HG03103 (cell line): ENCODE results near the gene CDH23.

Experiments
- ATAC-seq: cut with Tn5 transposase; IDR thresholded peaks from one replicate; pipeline ENCODE4 v1.9.1; 2021; ENCODE audit warnings: low read depth; ENCODE audit not compliant: unreplicated experiment

Gene CDH23

DNA sequence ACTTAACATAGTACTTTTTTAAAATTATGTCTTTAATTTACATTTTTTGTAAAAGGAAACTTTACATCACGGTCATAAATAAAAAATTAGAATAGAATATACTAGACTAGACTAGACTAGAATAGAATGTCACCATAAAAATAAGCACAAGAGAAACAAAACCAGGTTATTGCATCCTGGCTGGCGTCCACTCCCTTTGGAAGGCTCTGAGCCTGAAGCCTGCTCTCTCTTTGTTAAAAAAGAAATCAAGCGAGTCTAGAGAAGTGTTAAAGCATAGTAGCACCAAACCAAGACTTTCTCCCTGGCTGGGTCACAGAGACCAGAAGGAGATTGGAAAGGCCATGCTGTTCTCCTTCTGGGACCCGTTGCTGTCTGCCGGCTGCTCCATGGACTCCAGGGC is 218.2 kb downstream of the CDH23 start:
- no peak for ATAC-seq

DNA sequence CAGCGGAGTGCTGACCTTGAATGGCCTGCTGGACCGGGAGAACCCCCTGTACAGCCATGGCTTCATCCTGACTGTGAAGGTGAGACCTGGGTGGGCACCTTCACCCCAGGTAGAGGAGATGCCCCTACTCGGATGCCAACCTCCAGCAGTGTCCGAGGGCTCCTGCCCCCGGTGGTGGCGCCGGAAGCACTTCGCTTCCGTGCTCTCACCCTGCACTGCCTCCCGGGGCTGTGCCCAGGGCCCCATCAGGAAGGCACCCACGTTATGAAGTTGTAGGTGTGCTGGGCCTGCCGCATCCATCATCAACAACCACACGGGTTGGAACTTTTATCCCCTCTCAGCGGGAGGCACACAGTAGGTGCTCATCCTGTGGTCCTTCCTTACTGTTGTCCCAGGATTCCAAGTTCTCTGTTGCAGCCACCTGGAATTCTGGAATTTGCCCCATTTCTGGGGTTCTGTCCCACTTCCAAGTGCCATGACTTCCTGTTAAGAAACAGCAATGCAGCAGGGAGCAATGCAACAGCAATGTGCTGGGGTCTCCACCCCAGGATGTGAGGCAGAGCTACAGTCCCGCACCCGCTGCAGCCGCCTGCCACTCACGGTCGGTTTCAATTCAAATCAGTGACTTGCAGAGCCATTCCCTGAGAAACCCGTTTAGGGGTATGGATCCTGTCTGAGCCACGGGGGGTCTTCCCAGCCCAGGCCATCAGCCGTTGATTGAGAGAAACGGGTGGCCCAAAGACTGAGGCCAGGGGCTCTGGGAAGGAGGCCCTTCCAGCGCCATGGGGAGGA is 219.0 kb downstream of the CDH23 start:
- no peak for ATAC-seq

DNA sequence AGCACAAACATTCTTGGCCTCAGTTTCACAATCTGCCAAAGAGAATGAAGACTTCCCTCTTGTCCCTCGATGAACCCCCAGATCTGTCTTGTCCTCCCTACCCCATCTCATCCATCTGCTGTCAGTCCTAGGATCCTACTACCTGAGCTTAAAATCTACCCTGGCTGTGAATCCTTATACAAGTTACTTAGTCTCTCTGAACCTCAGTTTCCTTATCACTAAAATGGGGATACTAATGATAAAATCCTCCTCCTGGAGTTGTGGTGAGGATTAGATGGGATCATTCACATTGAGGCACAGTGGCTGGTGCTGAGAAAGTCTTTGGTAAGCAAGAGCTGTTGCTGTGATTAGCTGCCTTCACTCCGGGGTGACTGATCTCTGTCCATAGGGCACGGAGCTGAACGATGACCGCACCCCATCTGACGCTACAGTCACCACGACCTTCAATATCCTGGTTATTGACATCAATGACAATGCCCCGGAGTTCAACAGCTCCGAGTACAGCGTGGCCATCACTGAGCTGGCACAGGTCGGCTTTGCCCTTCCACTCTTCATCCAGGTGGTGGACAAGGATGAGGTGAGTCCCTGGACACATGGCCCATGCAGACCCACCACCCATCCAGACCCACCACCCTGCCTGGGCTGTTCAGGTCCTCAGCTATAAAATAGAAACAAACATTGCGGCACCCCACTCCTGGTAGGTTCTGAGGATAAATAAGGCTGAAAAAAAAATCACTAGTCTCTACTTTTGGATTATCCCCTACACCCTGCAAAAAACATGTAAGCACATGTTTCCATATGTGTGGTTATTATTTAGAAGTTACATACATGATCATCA is 220.3 kb downstream of the CDH23 start:
- no peak for ATAC-seq

DNA sequence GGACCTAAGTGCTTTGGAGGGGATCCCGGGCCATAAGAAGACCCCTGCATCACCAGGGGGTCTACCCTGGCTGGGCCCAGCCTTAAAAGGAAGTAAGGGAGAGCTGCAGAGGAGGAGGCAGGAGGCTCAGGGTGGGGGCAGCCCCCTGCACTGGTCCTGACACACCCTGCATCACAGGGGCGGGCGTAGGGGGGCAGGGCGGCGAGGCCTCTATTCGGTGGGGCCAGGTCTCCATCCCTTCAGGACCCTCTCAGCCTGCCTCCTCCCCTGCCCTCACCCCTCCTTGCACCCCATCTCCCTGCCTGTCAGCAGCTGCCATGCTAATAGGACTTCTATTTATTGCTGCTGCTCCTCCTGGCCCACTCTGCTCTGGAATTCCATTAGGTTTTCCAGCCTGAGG is 221.5 kb downstream of the CDH23 start:
- no peak for ATAC-seq

GRCh38 chr10:71618598-71618997 is 221.9 kb downstream of the CDH23 start:
- ATAC-seq, result no peak

DNA sequence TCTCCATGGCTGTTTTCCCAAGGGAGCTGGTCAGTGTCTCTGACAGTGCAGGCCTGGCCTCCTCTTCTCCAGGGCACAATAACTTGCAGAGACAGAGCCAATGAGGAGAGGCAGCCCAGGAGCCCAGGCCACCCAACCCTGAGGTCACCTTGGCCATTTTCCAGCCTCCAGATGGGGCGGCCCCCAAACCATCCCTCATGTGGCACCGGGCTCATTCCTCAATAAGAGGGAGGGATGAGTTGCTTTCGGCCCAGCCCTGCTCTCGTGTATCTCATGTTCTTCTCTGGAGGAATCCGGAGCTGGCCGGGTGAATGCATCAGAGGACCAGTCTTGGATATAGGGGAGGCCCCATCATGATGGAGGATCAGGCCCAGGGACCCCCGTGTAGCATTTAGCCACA is 223.9 kb downstream of the CDH23 start:
- no peak for ATAC-seq

DNA sequence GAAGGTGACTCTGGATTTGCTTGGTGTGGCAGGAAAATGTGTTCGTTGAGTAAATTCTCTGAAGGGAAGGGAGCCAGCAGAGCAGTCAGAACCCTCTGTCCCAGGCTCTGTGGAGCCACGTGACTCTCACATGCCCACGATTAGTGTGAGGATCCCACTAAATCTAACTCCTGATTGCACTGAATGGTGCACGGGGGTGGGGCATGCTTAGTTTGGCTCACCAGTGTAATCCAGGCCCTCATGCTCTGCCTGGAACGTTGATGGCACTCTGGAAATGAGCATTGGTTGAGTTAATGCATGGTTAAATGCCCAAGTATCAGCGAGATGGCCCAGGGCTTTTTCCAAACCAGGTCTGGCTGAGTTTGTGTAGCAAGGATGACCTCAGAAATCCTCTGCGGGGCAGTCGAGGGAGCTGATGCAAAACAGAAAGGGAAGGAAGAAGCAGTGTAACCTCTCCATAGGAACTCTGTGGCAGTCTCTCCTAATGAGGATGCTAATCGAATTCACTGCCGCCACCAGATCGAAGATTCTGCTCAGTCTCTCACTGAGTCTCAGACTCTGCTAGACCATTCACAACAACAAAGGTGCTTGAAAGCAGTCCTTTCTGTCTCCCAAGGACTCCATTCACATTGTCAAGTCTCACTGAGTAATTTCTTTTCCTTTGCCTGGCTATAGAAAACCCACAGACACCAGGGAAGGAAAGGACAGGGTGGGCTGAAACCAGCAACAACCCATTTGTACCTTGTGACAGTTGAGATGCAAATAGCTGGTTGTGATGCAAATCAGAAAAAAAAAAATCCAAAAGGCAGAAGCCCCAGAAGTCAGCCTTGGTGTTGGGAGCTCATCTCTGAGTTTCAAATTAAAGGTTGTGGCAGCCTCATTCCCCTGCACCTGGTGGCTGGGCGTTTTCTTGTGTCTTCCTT is 224.8 kb downstream of the CDH23 start:
- no peak for ATAC-seq

DNA sequence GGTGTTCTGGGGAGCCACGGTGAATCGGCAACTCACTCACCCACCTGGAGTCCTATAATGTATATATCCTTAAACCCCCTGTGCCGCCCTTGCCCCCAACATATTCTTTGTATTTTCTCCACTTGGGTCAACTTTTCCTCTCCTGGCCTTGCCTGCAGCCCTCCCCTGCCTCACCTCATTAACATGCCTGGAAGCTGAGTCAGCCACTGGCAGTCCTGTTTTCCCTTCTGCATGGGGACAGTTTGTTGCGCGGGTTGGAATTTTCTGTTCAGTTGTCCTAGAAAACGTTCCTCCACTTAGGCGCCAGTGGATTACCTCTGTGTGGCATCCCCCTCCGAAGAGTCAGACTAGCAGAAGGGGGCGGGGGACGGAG is 225.4 kb downstream of the CDH23 start:
- no peak for ATAC-seq

GRCh38 chr10:71622616-71623015 is 225.9 kb downstream of the CDH23 start:
- ATAC-seq, result no peak

DNA sequence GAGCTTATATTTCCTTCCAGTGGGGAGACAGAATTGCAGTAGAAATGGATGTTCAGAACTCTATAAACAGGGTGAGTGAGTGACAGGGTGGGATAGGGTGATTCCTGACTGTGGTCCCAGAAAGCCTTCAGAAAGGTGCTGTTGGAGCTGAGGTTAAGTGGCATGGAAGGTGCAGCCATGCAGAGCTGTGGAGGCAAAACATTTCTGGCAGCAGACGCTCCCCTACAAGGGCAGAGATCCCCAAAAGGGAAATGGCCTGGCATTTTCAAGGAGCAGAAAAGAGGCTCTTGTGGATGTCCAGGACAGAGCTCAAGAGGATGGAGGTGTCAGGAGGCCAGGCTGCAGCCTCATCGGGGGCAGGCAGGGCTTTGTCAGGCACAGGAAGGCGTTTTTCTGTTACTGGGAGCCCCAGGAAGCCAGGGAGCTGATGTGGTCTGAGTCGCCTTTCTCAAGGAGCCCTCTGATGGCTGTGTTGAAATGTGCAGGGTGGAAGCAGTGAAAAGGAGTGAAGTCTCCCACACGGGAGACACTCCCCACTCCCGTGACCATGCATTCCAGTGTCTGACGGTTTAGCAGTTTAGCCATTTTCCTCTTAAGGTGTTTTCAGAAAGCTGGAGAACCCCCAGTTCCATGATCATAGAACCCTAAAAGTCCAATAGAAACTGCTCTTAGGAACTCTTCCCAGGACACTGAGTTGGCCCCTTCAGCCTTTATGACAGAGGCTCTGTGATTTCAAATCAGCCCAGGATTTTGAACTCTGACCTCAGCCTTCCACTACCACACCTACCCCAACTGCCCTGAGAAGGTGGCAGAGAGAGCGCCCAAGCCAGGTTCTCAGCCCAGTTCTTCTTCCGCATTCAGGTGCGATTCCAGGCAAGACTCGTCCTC is 226.6 kb downstream of the CDH23 start:
- no peak for ATAC-seq

DNA sequence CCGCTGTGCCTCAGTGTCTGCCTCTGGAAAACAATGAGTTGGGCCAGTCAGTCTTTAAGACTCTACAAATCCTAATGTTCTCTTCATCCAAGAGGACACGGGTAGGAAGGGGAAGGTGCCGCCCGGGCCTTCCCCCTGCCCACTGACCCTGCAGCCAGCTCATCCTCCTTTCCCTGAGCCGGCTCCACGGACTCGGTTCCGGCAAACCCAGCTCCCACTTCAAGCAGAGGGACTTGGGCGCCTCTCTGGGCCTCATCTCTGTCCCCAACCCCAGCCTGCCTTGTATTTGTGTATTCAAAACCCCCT is 227.2 kb downstream of the CDH23 start:
- no peak for ATAC-seq

GRCh38 chr10:71625445-71626175 is 228.9 kb downstream of the CDH23 start:
- ATAC-seq, result no peak

GRCh38 chr10:71627230-71627939 is 230.7 kb downstream of the CDH23 start:
- ATAC-seq, result no peak

- no peak for ATAC-seq
Measured at GRCh38 chr10:71627956-71628355, 231.2 kb downstream of the CDH23 start.

DNA sequence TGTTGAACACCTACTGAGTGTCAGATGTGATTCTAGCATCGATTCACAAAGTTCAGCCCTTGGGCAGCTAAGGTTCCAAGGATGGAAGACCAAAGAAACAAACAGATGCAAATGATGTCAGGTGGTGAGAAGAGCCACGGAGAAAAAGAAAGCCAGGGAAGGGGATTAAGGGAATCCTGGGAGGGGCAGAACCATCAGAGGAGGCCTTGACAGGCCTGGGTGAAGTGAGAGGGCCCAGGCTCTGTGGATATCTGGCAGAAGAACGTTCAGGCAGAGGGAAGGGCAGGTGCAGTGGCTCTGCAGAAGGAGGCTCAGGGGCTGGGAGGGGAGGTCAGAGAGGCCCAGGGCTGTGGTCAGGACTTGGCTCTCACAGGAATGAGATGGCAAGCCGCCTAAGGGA is 232.4 kb downstream of the CDH23 start:
- ATAC-seq, result no peak

GRCh38 chr10:71630168-71630567 is 233.4 kb downstream of the CDH23 start:
- no peak for ATAC-seq

DNA sequence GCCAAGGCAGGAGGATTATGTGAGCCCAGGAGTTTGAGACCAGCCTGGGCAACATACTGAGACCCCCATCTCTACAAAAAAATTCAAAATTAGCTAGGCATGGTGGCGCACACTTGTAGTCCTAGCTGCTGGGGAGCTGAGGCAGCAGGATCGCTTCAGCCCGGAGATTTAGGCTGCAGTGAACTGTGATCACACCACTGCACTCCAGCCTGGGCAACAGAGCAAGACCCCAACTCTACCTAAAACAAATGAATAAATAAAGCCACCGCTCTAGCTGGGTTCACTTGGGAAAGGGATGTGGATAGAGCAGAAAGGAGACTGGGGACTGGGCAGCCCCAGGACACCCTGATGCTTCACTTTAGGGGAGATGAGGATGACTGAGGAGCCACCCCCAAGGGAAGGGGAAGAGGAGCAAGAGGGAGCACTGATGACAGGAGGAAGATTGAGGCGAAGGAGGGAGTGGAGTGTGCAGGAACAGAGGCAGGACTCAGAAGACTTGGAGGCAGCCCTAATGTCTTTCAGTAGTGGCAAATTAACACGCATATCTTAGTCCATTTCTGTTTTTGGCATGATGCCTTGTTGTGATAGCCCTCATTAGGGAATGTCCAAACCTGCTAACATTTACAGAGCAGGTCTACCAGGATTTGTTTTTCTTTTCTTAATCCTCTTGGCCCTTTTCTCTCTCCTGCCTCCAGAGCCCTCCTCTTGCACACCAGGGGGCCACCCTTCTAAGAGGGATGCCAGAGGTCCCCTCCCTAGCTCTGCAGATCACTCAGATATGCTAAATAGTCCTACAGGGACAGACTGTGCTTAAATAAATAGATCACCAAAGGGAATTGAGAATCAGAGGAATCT is 234.5 kb downstream of the CDH23 start:
- no peak for ATAC-seq
